ENCODE results near the gene CTNNA3. TPM values are rescaled to one million over a fixed set of nuclear protein-coding genes. Genes with fewer than 3 reads are reported as not detected.
"Not testable (repeated sequence)": the region's sequence is repeated elsewhere in the genome, so short reads cannot be mapped to it uniquely, and the experiment has no call there.

CTNNA3 gene
- total RNA-seq, 1 donor from 2014 or later: 0.13 TPM

DNA sequence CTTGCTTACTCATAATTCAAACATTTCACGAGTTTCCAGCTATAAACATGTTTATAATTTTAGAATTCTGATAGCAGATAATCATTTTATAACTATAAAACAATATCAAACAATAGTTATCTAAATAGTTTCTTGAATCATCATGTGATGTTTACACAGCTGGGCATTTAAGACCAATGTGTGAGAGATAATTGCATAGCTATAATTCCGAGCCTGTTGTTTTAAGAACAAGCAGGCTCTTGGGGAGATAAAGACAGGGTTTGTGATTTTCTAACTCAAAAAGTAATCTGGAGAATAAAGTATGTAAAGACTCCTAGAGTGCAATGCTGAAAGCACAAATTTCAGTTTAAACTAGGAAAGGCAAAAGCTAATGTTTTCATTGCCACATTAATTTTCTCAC is 439.0 kb downstream of the CTNNA3 start:
- DNase-seq (ENCODE audit: low read depth in 2 of 2): peak in 1 of 2 donors; percentile 1

- no peak for DNase-seq (ENCODE audit: low read depth in 2 of 2)
These were observed 445.3 kb downstream of the CTNNA3 start for GRCh38 chr10:67250686-67251085.

- no peak for DNase-seq (ENCODE audit: low read depth in 2 of 2)
These were observed 449.9 kb downstream of the CTNNA3 start for GRCh38 chr10:67246066-67246555.

DNA sequence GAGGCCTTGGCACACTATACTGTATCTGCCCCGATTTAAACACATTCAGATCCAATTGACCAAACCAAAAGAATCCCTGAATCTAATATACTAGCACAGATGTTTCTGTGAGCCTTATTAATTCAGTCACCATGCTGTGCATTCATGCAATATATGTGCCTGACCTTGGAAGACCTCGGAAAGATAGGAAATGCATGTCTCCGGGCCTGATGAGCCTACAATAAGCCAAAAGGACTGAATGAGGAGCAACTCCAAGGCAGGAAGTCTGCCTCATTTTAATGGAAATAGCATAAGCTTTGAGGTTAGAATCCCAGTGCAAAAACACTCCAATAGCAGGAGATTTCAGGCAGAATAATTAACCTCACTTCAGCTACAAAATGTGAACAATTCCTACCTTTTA is 453.5 kb downstream of the CTNNA3 start:
- DNase-seq (ENCODE audit: low read depth in 2 of 2): no peak

GRCh38 chr10:67241451-67241850 is 454.5 kb downstream of the CTNNA3 start:
- DNase-seq (ENCODE audit: low read depth in 2 of 2): no peak

GRCh38 chr10:67239864-67240497 is 456.0 kb downstream of the CTNNA3 start:
- no peak for DNase-seq (ENCODE audit: low read depth in 2 of 2)

GRCh38 chr10:67230680-67231500 is 465.1 kb downstream of the CTNNA3 start:
- not testable (repeated sequence) for DNase-seq (ENCODE audit: low read depth in 2 of 2)

DNA sequence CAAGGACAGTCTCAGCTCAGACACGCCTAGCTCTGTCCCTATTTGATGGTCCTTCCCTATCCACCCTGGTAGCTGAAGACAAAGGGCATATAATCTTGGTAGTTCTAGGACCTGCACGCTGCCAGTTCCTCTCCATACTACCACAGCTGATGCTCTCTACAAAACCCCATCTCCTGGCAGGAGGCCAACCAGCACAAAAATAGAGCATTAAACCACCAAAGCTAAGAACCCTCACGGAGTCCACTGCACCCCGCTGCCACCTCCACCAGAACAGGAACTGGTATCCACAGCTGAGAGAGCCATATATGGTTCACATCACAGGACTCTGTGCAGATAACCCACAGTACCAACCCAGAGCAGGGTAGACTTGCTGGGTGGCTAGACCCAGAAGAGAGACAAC is 470.8 kb downstream of the CTNNA3 start:
- DNase-seq (ENCODE audit: low read depth in 2 of 2): no peak

- no peak for DNase-seq (ENCODE audit: low read depth in 2 of 2)
These were observed 471.4 kb downstream of the CTNNA3 start for GRCh38 chr10:67224553-67224952.

GRCh38 chr10:67222934-67223333 is 473.1 kb downstream of the CTNNA3 start:
- no peak for DNase-seq (ENCODE audit: low read depth in 2 of 2)

GRCh38 chr10:67221939-67222494 is 474.0 kb downstream of the CTNNA3 start:
- no peak for DNase-seq (ENCODE audit: low read depth in 2 of 2)

DNA sequence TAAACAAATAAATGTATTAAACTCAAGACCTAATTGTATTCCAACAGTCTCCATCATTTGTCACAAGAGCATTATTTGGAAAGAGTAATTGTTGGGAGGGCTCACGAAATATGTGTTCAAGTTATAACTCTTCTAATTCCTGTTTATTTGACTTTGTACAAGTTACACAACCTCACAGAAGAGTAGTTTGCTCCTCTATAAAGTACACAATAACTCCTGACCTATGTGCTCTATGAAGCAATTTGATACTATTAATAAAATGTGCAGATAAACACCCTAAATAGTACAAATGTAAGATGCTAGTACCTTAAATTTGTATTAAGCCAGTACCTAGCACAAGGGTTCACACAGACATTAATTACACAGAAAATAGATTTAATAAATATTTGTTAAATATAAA is 484.3 kb downstream of the CTNNA3 start:
- no peak for DNase-seq (ENCODE audit: low read depth in 2 of 2)

GRCh38 chr10:67207923-67208322 is 488.1 kb downstream of the CTNNA3 start:
- not testable (repeated sequence) for DNase-seq (ENCODE audit: low read depth in 2 of 2)

DNA sequence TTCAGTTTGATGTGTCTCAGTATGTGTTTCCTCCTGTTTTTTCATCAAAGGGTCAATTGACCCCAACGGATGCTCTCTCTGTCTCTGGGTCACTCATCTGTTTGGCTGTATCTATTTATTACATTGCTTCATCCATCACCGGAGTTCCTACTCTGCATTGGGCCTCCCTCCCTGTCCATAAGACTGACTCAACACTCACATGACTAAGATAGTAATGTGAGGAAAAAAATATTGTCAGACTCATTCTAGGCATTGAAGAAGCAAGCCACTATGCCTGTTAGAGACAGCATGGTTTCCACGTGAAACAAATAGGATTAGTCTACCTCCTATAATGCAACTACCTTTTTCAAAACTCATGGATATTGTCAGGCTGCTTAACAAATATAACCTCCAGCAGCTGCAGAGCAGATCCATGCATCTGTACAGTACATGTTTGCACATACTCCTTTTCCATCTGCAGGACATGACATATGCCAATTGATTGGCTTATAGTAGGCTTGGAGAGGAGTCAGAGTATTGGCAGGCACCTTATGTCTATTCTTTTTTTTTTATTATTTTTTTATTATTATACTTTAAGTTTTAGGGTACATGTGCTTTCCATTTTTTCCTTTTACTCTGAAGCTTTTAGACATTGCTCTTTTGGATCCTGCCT is 495.0 kb downstream of the CTNNA3 start:
- no peak for DNase-seq (ENCODE audit: low read depth in 2 of 2)

GRCh38 chr10:67175354-67175753 is 520.6 kb downstream of the CTNNA3 start:
- DNase-seq (ENCODE audit: low read depth in 2 of 2): no peak

- DNase-seq (ENCODE audit: low read depth in 2 of 2): no peak
These were observed 522.2 kb downstream of the CTNNA3 start for GRCh38 chr10:67173787-67174186.

DNA sequence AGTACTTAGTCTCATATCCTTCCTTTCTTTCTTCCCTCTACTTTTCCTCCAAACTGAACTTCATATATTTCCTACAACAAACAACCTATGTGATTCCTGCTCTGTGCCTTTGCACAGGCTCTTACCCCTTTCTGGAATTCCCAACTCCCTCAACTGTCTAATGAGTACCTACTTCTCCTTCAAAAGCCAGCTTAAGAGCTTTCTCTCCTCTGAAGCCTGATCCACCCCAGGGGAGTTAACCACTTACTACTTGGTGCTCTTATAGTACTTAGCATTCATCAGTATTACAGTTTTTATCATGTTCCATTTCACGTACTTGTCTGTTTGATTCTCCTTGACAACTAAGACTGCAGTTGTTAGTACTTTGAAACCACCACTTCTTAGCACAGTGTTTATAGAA is 524.0 kb downstream of the CTNNA3 start:
- no peak for DNase-seq (ENCODE audit: low read depth in 2 of 2)

DNA sequence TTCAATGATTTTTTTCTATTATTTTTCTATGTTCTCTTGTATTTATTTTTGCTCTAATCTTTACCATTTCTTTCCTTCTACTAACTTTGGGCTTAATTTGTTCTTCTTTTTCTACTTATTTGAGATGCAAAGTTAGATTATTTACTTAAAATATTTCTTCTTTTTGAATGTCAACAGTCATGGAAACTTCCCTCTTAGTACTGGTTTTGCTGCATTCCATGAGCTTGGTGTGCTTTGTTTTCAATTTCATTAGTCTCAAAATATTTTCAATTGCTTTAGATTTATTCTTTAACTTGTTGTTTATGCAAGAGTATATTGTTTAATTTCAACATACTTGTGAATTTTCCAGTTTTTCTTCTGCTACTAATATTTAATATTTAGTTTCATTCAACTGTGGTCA is 539.8 kb downstream of the CTNNA3 start:
- DNase-seq (ENCODE audit: low read depth in 2 of 2): no peak

DNA sequence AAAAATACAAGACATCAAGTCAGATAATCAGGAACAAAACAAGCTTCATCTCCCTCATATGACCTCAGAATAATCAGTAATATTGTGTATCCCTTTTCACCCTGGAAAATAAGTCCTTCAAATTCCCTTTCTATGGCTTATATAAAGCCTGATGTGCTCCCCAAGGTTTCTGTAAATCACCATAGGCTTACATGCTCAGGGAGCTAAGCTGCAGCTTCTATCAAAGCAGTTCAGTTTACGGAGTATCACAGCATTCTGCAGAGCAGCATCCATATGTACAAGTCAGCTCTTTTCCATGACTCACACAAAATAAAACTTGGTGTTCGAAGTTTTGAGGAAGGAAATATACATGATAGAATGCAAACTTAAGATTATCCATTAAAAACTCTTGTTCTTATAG is 544.5 kb downstream of the CTNNA3 start:
- no peak for DNase-seq (ENCODE audit: low read depth in 2 of 2)

DNA sequence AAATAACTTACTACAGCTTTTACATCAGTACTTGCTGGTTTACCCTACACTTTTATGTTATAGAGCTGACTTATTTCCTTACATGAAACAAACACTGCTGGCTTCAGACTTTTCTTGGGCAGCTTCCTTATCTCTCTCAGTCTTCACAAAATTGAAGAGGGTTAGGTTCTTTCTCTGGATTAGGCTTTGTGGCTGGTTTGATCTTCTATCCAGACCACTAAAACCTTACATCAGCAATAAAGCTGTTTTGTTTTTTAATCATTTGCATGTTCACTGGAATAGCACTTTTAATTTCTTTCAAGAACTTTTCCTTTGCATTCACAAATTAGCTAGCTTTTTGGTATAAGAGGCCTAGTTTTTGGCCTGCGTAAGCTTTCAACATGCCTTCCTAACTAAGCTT is 551.5 kb downstream of the CTNNA3 start:
- no peak for DNase-seq (ENCODE audit: low read depth in 2 of 2)

DNA sequence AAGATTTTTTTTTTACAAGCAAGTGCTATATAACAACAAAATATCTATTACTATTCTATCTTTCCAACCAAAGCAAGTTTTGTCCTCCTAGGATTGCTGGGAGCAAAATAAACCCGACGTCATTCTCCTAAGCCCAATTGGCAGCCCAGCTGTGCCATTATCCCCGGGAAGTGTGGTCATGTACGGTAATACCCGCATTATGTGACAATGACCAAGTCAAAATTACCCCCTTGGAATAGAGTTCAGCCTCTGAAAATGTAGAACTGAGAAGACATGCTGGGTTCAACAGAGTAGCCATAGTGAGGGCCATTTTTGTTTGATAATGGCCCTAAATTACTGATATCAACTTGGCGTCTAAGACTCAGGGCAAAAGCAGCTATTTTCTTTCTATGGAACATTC is 554.7 kb downstream of the CTNNA3 start:
- no peak for DNase-seq (ENCODE audit: low read depth in 2 of 2)

GRCh38 chr10:67140641-67141040 is 555.4 kb downstream of the CTNNA3 start:
- no peak for DNase-seq (ENCODE audit: low read depth in 2 of 2)

Data from dermis microvascular lymphatic vessel endothelial cell (primary cell).